Measurements from ENCODE around the gene SNX25.
A peak's percentile ranks its signal among the peaks of the same experiment; 100 is the strongest.

The SNX25 gene

GRCh38 chr4:185259719-185260118 is 50.3 kb downstream of the SNX25 start:
- Histone ChIP-seq H3K4me2 (peak overlapping the region; percentile 50), H3K79me2 (ENCODE audit: insufficient read depth, low read depth) (no peaks in the 10 kb centered on the region), H2AFZ (ENCODE audit: low read depth) (no peak overlapping the region), H3K4me3 (IDR thresholded peaks at IDR 0.05; ENCODE audit: insufficient read depth, low read depth, low read length) (no peak overlapping the region), H3K36me3 (ENCODE audit: insufficient read depth) (no peaks in the 10 kb centered on the region), H3K27ac (no peak overlapping the region), H3K4me1 (ENCODE audit: low read depth, poor library complexity, severe bottlenecking) (peaks cover 87% of the 10 kb centered on the region), H3K9ac (no peak overlapping the region), H3K27me3 (ENCODE audit: insufficient read depth, low read depth) (no peaks in the 10 kb centered on the region), H4K20me1 (ENCODE audit: insufficient read depth) (no peaks in the 10 kb centered on the region)
- no peak for TF ChIP-seq CTCF (conservative IDR thresholded peaks at IDR 0.05; ENCODE audit: low read depth, low read length)

- TF ChIP-seq CTCF (conservative IDR thresholded peaks at IDR 0.05; ENCODE audit: low read depth, low read length), result no peak
- no peak overlapping the region for H3K4me3 ChIP-seq (IDR thresholded peaks at IDR 0.05; ENCODE audit: insufficient read depth, low read depth, low read length)
- H3K79me2 ChIP-seq (ENCODE audit: insufficient read depth, low read depth), result no peaks in the 10 kb centered on the region
- no peak overlapping the region for H3K9ac ChIP-seq
- H4K20me1 ChIP-seq (ENCODE audit: insufficient read depth), result no peaks in the 10 kb centered on the region
- H2AFZ ChIP-seq (ENCODE audit: low read depth), result no peak overlapping the region
- H3K4me2 ChIP-seq, result no peak overlapping the region
- peaks cover 97% of the 10 kb centered on the region for H3K4me1 ChIP-seq (ENCODE audit: low read depth, poor library complexity, severe bottlenecking)
- H3K27me3 ChIP-seq (ENCODE audit: insufficient read depth, low read depth), result no peaks in the 10 kb centered on the region
- H3K36me3 ChIP-seq (ENCODE audit: insufficient read depth), result no peaks in the 10 kb centered on the region
- no peak overlapping the region for H3K27ac ChIP-seq
Measured at GRCh38 chr4:185261946-185262345, 52.5 kb downstream of the SNX25 start.

DNA sequence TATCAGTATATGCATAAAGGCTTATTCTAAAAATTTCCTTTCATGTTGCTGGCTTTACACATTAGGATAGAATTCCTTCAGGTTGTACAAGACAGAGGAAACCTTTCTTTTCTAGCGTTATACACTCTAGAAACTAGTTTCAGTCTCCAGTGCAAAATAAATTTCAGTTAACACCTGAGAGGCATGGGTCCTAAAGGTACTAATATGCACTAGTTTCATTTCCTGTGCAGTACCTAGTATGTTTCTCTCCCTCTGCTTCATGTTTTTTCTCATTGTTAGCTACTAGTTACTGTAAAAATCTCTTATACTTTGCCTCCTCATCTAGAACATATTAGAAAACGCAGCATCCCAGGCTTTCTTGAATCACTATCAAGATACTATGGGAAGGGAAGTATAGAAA is 54.0 kb downstream of the SNX25 start:
- peaks cover 94% of the 10 kb centered on the region for H3K4me1 ChIP-seq (ENCODE audit: low read depth, poor library complexity, severe bottlenecking)

DNA sequence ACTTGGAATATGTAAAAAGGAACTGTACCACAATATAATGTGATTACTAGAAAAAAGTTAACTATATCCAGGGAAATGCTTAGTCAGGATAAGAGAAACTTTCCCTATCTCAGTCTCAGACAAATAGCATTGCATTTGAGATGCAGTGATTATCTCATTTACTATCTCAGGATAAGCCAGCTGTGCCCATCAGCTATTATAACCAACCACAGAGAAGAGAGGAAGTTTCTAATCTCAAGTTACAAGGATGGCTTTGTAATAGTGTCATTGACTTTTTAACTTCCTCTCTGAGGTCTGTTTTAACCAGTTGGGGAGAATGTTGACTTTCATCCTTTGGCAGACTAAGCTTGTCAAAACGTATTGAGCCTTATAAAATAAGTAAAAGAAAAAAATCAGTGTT is 56.5 kb downstream of the SNX25 start:
- H3K4me2 ChIP-seq, result peak overlapping the region; percentile 75
- no peaks in the 10 kb centered on the region for H3K79me2 ChIP-seq (ENCODE audit: insufficient read depth, low read depth)
- H3K4me3 ChIP-seq (IDR thresholded peaks at IDR 0.05; ENCODE audit: insufficient read depth, low read depth, low read length), result no peak overlapping the region
- H3K9ac ChIP-seq, result no peak overlapping the region
- H3K27me3 ChIP-seq (ENCODE audit: insufficient read depth, low read depth), result no peaks in the 10 kb centered on the region
- H3K4me1 ChIP-seq (ENCODE audit: low read depth, poor library complexity, severe bottlenecking), result peaks cover 70% of the 10 kb centered on the region
- no peaks in the 10 kb centered on the region for H4K20me1 ChIP-seq (ENCODE audit: insufficient read depth)
- H3K27ac ChIP-seq, result peak overlapping the region; percentile 14; the same call in 1 of the 2 replicates
- no peak overlapping the region for H2AFZ ChIP-seq (ENCODE audit: low read depth)
- TF ChIP-seq CTCF (conservative IDR thresholded peaks at IDR 0.05; ENCODE audit: low read depth, low read length), result no peak
- no peaks in the 10 kb centered on the region for H3K36me3 ChIP-seq (ENCODE audit: insufficient read depth)

More for the DNA sequence above, 54.0 kb downstream of the SNX25 start:
- Histone ChIP-seq H3K9ac (no peak overlapping the region), H3K27me3 (ENCODE audit: insufficient read depth, low read depth) (no peaks in the 10 kb centered on the region), H3K79me2 (ENCODE audit: insufficient read depth, low read depth) (no peaks in the 10 kb centered on the region), H3K4me3 (IDR thresholded peaks at IDR 0.05; ENCODE audit: insufficient read depth, low read depth, low read length) (no peak overlapping the region), H2AFZ (ENCODE audit: low read depth) (no peak overlapping the region), H3K36me3 (ENCODE audit: insufficient read depth) (no peaks in the 10 kb centered on the region), H4K20me1 (ENCODE audit: insufficient read depth) (no peaks in the 10 kb centered on the region), H3K4me2 (peak overlapping the region; percentile 30), H3K27ac (no peak overlapping the region)
- TF ChIP-seq CTCF (conservative IDR thresholded peaks at IDR 0.05; ENCODE audit: low read depth, low read length), result no peak

Measured in KMS-11 (cell line).